Loucy (cell line): ENCODE data around the gene DGKB.

Experiments
- H2AFZ ChIP-seq: fragments of 200-600 bp; sonication (generic); 2 replicates; pipeline ENCODE4 v1.6.0; 2016; ENCODE audit warnings: antibody characterized with exemption, mild to moderate bottlenecking, low read length, moderate library complexity
- H3F3A ChIP-seq: fragments of 200-600 bp; 2 replicates; pipeline ENCODE4 v1.6.0; 2016; ENCODE audit warnings: antibody characterized with exemption, low read depth, mild to moderate bottlenecking
- H3K27me3 ChIP-seq: fragments of 200-600 bp; sonication (generic); 2 replicates; pipeline ENCODE4 v1.6.1; 2014; ENCODE audit warnings: low read length, mild to moderate bottlenecking; ENCODE audit not compliant: insufficient read depth, poor library complexity, severe bottlenecking
- H3K36me3 ChIP-seq: fragments of 200-600 bp; sonication (generic); 2 replicates; pipeline ENCODE4 v1.6.1; 2016; ENCODE audit warnings: low read length; ENCODE audit not compliant: insufficient read depth
- H3K4me1 ChIP-seq: fragments of 200-600 bp; sonication (generic); 2 replicates; pipeline ENCODE4 v1.5.1; 2014; ENCODE audit warnings: low read length, mild to moderate bottlenecking; ENCODE audit not compliant: insufficient read depth, poor library complexity, severe bottlenecking
- H3K4me2 ChIP-seq: fragments of 200-600 bp; sonication (generic); 2 replicates; pipeline ENCODE4 v1.6.0; 2014; ENCODE audit warnings: antibody characterized with exemption, low read length, low read depth, mild to moderate bottlenecking; ENCODE audit not compliant: poor library complexity, severe bottlenecking
- H3K4me3 ChIP-seq: fragments of 200-600 bp; sonication (generic); 2 replicates; pipeline ENCODE4 v1.5.1; 2014; ENCODE audit warnings: low read length, mild to moderate bottlenecking, mixed read lengths; ENCODE audit not compliant: poor library complexity, severe bottlenecking
- H3K79me2 ChIP-seq: fragments of 200-600 bp; sonication (generic); 2 replicates; pipeline ENCODE4 v1.6.1; 2014; ENCODE audit warnings: low read length; ENCODE audit not compliant: insufficient read depth
- H3K9ac ChIP-seq: fragments of 200-600 bp; sonication (generic); 2 replicates; pipeline ENCODE4 v1.6.0; 2014; ENCODE audit warnings: mild to moderate bottlenecking, low read depth, low read length, moderate library complexity; ENCODE audit not compliant: poor library complexity, severe bottlenecking
- H3K9me2 ChIP-seq: fragments of 200-600 bp; sonication (generic); replicated peaks from 2 replicates; pipeline ENCODE4 v1.6.1; 2016; ENCODE audit warnings: low read depth, low read length, mixed read lengths
- H3K9me3 ChIP-seq: fragments of 200-600 bp; sonication (generic); 2 replicates; pipeline ENCODE4 v1.6.1; 2014; ENCODE audit warnings: mild to moderate bottlenecking, antibody characterized with exemption, low read length, low read depth; ENCODE audit not compliant: insufficient read depth
- H4K20me1 ChIP-seq: fragments of 200-600 bp; sonication (generic); 2 replicates; pipeline ENCODE4 v1.6.0; 2014; ENCODE audit warnings: antibody characterized with exemption, low read length, mild to moderate bottlenecking; ENCODE audit not compliant: insufficient read depth, poor library complexity, severe bottlenecking
- EZH2phosphoT487 ChIP-seq: fragments of 200-600 bp; IDR thresholded peaks from 2 replicates; pipeline ENCODE4 v1.6.1; 2018; ENCODE audit warnings: antibody characterized with exemption, mild to moderate bottlenecking, moderate library complexity, borderline replicate concordance
- TF ChIP-seq, protein P1 (sequence below): fragments of 200-600 bp; sonication (generic); conservative IDR thresholded peaks from 2 replicates; pipeline ENCODE4 v1.5.1; 2014; ENCODE audit warnings: mild to moderate bottlenecking, antibody characterized with exemption, low read length

The DGKB gene

DNA sequence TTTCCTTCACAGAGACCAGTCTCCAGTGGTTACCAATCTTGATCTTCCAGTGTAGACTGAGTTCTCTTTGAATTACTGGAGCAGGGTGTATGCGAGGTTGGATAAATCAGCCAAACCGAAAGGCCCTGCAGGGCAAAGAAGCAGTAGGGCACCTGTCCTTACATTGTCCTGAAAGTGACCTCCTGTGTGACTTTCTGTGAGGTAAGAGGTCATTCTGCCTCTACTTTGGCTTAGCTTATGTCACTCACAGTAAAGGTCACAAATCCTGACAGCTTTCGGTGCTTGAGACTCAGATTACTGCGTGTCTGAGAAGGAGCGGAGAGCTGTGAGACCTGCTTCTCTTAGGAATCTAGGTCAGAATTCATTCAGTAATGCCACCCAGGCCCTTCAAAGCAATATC, 660.4 kb downstream of the DGKB start:
- Histone ChIP-seq H3K4me2 (no peak overlapping the region), H2AFZ (no peak overlapping the region), H3K9me2 (no peaks in the 10 kb centered on the region), H3K36me3 (no peaks in the 10 kb centered on the region), H4K20me1 (no peaks in the 10 kb centered on the region), H3K9me3 (no peaks in the 10 kb centered on the region), H3F3A (no peaks in the 10 kb centered on the region), H3K4me3 (no peak overlapping the region), H3K4me1 (no peaks in the 10 kb centered on the region), H3K79me2 (no peaks in the 10 kb centered on the region), H3K9ac (no peak overlapping the region), H3K27me3 (no peaks in the 10 kb centered on the region)
- TF ChIP-seq, protein P1, sequence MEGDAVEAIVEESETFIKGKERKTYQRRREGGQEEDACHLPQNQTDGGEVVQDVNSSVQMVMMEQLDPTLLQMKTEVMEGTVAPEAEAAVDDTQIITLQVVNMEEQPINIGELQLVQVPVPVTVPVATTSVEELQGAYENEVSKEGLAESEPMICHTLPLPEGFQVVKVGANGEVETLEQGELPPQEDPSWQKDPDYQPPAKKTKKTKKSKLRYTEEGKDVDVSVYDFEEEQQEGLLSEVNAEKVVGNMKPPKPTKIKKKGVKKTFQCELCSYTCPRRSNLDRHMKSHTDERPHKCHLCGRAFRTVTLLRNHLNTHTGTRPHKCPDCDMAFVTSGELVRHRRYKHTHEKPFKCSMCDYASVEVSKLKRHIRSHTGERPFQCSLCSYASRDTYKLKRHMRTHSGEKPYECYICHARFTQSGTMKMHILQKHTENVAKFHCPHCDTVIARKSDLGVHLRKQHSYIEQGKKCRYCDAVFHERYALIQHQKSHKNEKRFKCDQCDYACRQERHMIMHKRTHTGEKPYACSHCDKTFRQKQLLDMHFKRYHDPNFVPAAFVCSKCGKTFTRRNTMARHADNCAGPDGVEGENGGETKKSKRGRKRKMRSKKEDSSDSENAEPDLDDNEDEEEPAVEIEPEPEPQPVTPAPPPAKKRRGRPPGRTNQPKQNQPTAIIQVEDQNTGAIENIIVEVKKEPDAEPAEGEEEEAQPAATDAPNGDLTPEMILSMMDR = no peak
- TF ChIP-seq EZH2phosphoT487 = no peak

DNA sequence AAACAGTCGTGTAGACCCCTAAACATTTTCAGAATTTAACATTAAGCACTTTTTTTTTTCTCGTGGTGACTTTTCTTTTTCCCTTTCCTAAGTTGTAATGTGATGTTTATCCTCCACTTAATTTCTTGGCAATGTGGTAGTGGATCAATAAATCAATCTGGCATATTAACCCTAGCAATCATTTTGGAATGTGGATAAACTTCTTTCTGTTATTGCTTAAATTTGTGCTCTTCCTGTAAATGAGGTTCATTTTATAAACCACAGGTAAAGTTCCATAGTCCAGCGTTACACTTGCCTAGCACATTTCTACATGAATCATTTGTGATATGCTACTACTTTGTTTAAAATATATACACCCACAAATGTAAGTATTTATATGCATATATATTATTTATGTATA, 665.7 kb downstream of the DGKB start:
- Histone ChIP-seq H3K9ac (no peak overlapping the region), H2AFZ (no peak overlapping the region), H3F3A (no peaks in the 10 kb centered on the region), H3K27me3 (no peaks in the 10 kb centered on the region), H3K4me1 (no peaks in the 10 kb centered on the region), H3K36me3 (no peaks in the 10 kb centered on the region), H3K4me2 (no peak overlapping the region), H3K4me3 (no peak overlapping the region), H3K79me2 (no peaks in the 10 kb centered on the region), H4K20me1 (no peaks in the 10 kb centered on the region), H3K9me2 (no peaks in the 10 kb centered on the region), H3K9me3 (no peaks in the 10 kb centered on the region)
- no peak for TF ChIP-seq EZH2phosphoT487
- TF ChIP-seq, protein P1 = no peak

DNA sequence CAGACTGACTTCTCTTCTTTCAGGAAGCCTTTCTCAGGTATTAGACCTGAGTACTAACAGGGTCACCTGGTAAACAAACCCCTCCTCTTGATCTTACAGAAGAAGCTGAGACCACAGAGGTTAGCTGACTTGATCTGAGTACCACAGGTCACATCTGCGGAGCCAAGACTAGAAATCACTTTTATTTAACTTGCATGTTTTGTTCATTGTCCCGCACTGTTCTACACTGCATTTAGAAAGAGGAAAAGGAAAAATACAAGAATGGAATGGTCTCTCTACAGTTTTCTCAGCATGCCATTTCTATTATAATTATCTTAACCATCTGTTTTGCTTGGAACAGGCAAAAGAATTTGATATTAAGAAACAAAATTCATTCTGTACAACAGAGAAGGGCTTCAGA, 667.5 kb downstream of the DGKB start:
- Histone ChIP-seq H4K20me1 (no peaks in the 10 kb centered on the region), H3K9ac (no peak overlapping the region), H3K9me2 (no peaks in the 10 kb centered on the region), H3F3A (no peaks in the 10 kb centered on the region), H3K4me3 (no peak overlapping the region), H3K36me3 (no peaks in the 10 kb centered on the region), H3K4me1 (no peaks in the 10 kb centered on the region), H3K27me3 (no peaks in the 10 kb centered on the region), H2AFZ (no peak overlapping the region), H3K79me2 (no peaks in the 10 kb centered on the region), H3K9me3 (no peaks in the 10 kb centered on the region), H3K4me2 (no peak overlapping the region)
- TF ChIP-seq, protein P1 = no peak
- no peak for TF ChIP-seq EZH2phosphoT487
